ENCODE measurements around the gene HEATR3.

HEATR3 gene

DNA sequence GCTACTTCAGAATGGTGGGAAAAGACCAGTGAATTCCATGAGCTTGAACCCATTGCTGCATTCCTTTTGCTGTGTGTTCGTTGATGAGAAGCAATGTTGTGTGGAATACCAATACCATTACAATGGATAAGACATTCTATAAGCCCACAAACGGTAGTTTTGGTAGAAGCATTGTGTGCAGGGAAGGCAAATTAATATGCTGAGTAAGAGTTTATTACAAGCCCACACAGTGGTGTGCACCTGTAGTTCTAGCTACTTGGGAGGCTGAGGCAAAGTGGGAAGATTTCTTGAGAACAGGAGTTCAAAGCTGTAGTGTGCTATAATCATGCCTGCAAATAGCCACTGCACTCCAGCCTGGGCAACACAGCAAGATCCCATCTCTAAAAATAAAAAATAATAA is 67.4 kb downstream of the HEATR3 start:
- no peak for TF ChIP-seq EZH2phosphoT487 (IDR thresholded peaks at IDR 0.05; ENCODE audit: borderline replicate concordance, low read length)
- TF ChIP-seq, protein P1, sequence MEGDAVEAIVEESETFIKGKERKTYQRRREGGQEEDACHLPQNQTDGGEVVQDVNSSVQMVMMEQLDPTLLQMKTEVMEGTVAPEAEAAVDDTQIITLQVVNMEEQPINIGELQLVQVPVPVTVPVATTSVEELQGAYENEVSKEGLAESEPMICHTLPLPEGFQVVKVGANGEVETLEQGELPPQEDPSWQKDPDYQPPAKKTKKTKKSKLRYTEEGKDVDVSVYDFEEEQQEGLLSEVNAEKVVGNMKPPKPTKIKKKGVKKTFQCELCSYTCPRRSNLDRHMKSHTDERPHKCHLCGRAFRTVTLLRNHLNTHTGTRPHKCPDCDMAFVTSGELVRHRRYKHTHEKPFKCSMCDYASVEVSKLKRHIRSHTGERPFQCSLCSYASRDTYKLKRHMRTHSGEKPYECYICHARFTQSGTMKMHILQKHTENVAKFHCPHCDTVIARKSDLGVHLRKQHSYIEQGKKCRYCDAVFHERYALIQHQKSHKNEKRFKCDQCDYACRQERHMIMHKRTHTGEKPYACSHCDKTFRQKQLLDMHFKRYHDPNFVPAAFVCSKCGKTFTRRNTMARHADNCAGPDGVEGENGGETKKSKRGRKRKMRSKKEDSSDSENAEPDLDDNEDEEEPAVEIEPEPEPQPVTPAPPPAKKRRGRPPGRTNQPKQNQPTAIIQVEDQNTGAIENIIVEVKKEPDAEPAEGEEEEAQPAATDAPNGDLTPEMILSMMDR (IDR thresholded peaks at IDR 0.05; ENCODE audit: low read depth, low read length, poor library complexity, severe bottlenecking) = no peak
- Histone ChIP-seq H3K27me3 (ENCODE audit: control insufficient read depth, low read length) (peaks cover 6% of the 10 kb centered on the region; the same call in 1 of the 2 replicates), H4K20me1 (ENCODE audit: control insufficient read depth, insufficient read depth, low read depth, low read length) (no peaks in the 10 kb centered on the region), H3F3A (ENCODE audit: control insufficient read depth, insufficient read depth) (no peaks in the 10 kb centered on the region), H3K79me2 (ENCODE audit: control insufficient read depth, low read length) (no peaks in the 10 kb centered on the region), H3K4me2 (ENCODE audit: low read length) (no peak overlapping the region), H3K9me2 (replicated peaks; ENCODE audit: control insufficient read depth, low read length) (no peaks in the 10 kb centered on the region), H3K4me1 (ENCODE audit: control insufficient read depth, low read length) (no peaks in the 10 kb centered on the region), H3K27ac (ENCODE audit: low read depth, low read length) (no peak overlapping the region), H3K9me3 (ENCODE audit: control insufficient read depth, insufficient read depth, low read length) (no peaks in the 10 kb centered on the region), H3K36me3 (ENCODE audit: control insufficient read depth, low read length) (no peaks in the 10 kb centered on the region), H3K4me3 (ENCODE audit: low read length) (no peak overlapping the region)

GRCh38 chr16:50136399-50136798 is 70.6 kb downstream of the HEATR3 start:
- no peak overlapping the region for H3K27ac ChIP-seq (ENCODE audit: low read depth, low read length)
- TF ChIP-seq, protein P1 (IDR thresholded peaks at IDR 0.05; ENCODE audit: low read depth, low read length, poor library complexity, severe bottlenecking) = peak; percentile 26
- TF ChIP-seq EZH2phosphoT487 (IDR thresholded peaks at IDR 0.05; ENCODE audit: borderline replicate concordance, low read length) = no peak
- H3K9me2 ChIP-seq (replicated peaks; ENCODE audit: control insufficient read depth, low read length) = no peaks in the 10 kb centered on the region
- H4K20me1 ChIP-seq (ENCODE audit: control insufficient read depth, insufficient read depth, low read depth, low read length) = no peaks in the 10 kb centered on the region
- no peak overlapping the region for H3K4me2 ChIP-seq (ENCODE audit: low read length)
- no peaks in the 10 kb centered on the region for H3K36me3 ChIP-seq (ENCODE audit: control insufficient read depth, low read length)
- H3K4me1 ChIP-seq (ENCODE audit: control insufficient read depth, low read length) = no peaks in the 10 kb centered on the region
- no peaks in the 10 kb centered on the region for H3K9me3 ChIP-seq (ENCODE audit: control insufficient read depth, insufficient read depth, low read length)
- H3K4me3 ChIP-seq (ENCODE audit: low read length) = no peak overlapping the region
- H3K27me3 ChIP-seq (ENCODE audit: control insufficient read depth, low read length) = peaks cover 6% of the 10 kb centered on the region; the same call in 1 of the 2 replicates
- H3K79me2 ChIP-seq (ENCODE audit: control insufficient read depth, low read length) = no peaks in the 10 kb centered on the region
- no peaks in the 10 kb centered on the region for H3F3A ChIP-seq (ENCODE audit: control insufficient read depth, insufficient read depth)

GRCh38 chr16:50137268-50137667 is 71.5 kb downstream of the HEATR3 start:
- Histone ChIP-seq H3K4me3 (ENCODE audit: low read length) (no peak overlapping the region), H3K79me2 (ENCODE audit: control insufficient read depth, low read length) (no peaks in the 10 kb centered on the region), H3K4me2 (ENCODE audit: low read length) (no peak overlapping the region), H3F3A (ENCODE audit: control insufficient read depth, insufficient read depth) (no peaks in the 10 kb centered on the region), H3K27ac (ENCODE audit: low read depth, low read length) (no peak overlapping the region), H3K9me2 (replicated peaks; ENCODE audit: control insufficient read depth, low read length) (no peaks in the 10 kb centered on the region), H3K9me3 (ENCODE audit: control insufficient read depth, insufficient read depth, low read length) (no peaks in the 10 kb centered on the region), H4K20me1 (ENCODE audit: control insufficient read depth, insufficient read depth, low read depth, low read length) (no peaks in the 10 kb centered on the region), H3K27me3 (ENCODE audit: control insufficient read depth, low read length) (peaks cover 2% of the 10 kb centered on the region; the same call in 1 of the 2 replicates), H3K4me1 (ENCODE audit: control insufficient read depth, low read length) (no peaks in the 10 kb centered on the region), H3K36me3 (ENCODE audit: control insufficient read depth, low read length) (no peaks in the 10 kb centered on the region)
- TF ChIP-seq EZH2phosphoT487 (IDR thresholded peaks at IDR 0.05; ENCODE audit: borderline replicate concordance, low read length) = no peak
- TF ChIP-seq, protein P1 (IDR thresholded peaks at IDR 0.05; ENCODE audit: low read depth, low read length, poor library complexity, severe bottlenecking) = no peak

All from DOHH2 (cell line).